DND-41 (cell line): Measurements from ENCODE around the gene AIF1.
A peak's percentile ranks its signal among the peaks of the same experiment; 100 is the strongest.

Experiments used
- ATAC-seq: fragments of 200-7000 bp; cut with Tn5 transposase; 3 replicates; pipeline ENCODE4 v1.9.1; 2021; ENCODE audit warnings: low read depth; ENCODE audit not compliant: insufficient read depth
- DNase-seq: peaks from one replicate; pipeline ENCODE4 v3.0.0-alpha.2; 2020
- H2AFZ ChIP-seq: 2 replicates; pipeline ENCODE4 v1.6.0; 2012; ENCODE audit warnings: low read depth, low read length
- H3K27ac ChIP-seq: 2 replicates; pipeline ENCODE4 v1.5.1; 2012; ENCODE audit warnings: low read length, inconsistent platforms
- H3K27me3 ChIP-seq: fragments of 200-600 bp; sonication (generic); 2 replicates; pipeline ENCODE4 v1.6.0; 2012; ENCODE audit warnings: low read length, mild to moderate bottlenecking, inconsistent platforms; ENCODE audit not compliant: insufficient read depth, poor library complexity
- H3K36me3 ChIP-seq: 2 replicates; pipeline ENCODE4 v1.5.1; 2012; ENCODE audit warnings: low read length, inconsistent platforms; ENCODE audit not compliant: insufficient read depth
- H3K4me1 ChIP-seq: 2 replicates; pipeline ENCODE4 v1.5.1; 2012; ENCODE audit warnings: mild to moderate bottlenecking, low read length; ENCODE audit not compliant: insufficient read depth
- H3K4me2 ChIP-seq: 2 replicates; pipeline ENCODE4 v1.6.0; 2012; ENCODE audit warnings: mild to moderate bottlenecking, moderate library complexity, low read length, inconsistent platforms; ENCODE audit not compliant: insufficient read depth
- H3K4me3 ChIP-seq, 2 experiments: fragments of 200-600 bp in 1 of 2; shearing (Covaris generic) in 1 of 2; 2 replicates each; pipeline ENCODE4 v1.5.1; 2012 to 2016; ENCODE audit warnings: inconsistent platforms in 2 of 2, low read length in 2 of 2, mild to moderate bottlenecking in 2 of 2, low read depth in 1 of 2, moderate library complexity in 1 of 2
- H3K79me2 ChIP-seq: 2 replicates; pipeline ENCODE4 v1.6.0; 2012; ENCODE audit warnings: low read length, inconsistent platforms; ENCODE audit not compliant: insufficient read depth
- H3K9ac ChIP-seq: 2 replicates; pipeline ENCODE4 v1.6.0; 2012; ENCODE audit warnings: low read depth, mild to moderate bottlenecking, inconsistent platforms, low read length, moderate library complexity
- H3K9me3 ChIP-seq: 2 replicates; pipeline ENCODE4 v1.5.1; 2012; ENCODE audit warnings: low read length, moderate library complexity, mild to moderate bottlenecking, inconsistent platforms; ENCODE audit not compliant: insufficient read depth, severe bottlenecking
- H4K20me1 ChIP-seq: 2 replicates; pipeline ENCODE4 v1.6.0; 2012; ENCODE audit warnings: low read length; ENCODE audit not compliant: insufficient read depth
- EZH2 ChIP-seq: IDR thresholded peaks from 3 replicates; pipeline ENCODE4 v1.6.1; 2012; ENCODE audit warnings: borderline replicate concordance, low read depth, mild to moderate bottlenecking, moderate library complexity, low read length, inconsistent platforms; ENCODE audit not compliant: severe bottlenecking
- TF ChIP-seq, protein P1 (sequence below): IDR thresholded peaks from 2 replicates; pipeline ENCODE4 v1.5.1; 2012; ENCODE audit warnings: borderline replicate concordance, low read length, moderate library complexity, mild to moderate bottlenecking; ENCODE audit not compliant: poor library complexity, severe bottlenecking; ENCODE audit errors: extremely low read depth

Gene AIF1

DNA sequence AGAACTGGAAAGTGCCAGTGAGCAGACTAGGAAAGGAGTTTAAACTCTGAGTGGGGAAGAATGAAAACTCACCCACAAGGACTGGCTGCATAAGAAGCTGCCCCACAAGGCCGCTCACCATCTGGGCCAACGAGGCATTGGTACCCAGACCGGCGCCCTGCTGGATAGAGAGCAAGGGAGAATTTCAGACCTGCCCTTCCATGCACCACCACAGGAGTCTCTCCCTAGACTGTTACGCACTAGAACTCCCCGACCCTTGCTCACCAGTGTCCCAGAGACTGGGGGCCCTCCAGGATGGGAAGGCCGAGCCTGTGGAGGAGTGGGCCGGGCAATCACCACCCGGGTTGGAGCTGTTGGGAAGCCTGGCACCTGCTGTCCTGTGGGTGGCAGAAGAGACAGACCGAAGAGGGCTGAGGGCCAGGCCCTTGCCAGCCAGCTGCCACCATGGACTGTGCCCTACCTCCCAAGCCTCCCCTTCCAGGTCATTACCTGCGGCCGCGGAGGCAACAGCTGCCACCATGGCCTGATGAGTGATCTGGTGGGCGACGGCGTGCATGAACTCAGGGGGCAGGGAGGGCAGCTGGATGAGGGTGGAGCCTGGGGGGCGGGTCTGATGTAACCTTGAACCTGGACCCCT, 28.9 kb downstream of the AIF1 start:
- Histone ChIP-seq H3K27ac (no peak overlapping the region), H3K27me3 (no peaks in the 10 kb centered on the region), H3K9me3 (no peaks in the 10 kb centered on the region), H4K20me1 (peaks cover 27% of the 10 kb centered on the region), H2AFZ (no peak overlapping the region), H3K36me3 (peaks cover 94% of the 10 kb centered on the region), H3K4me1 (0 out of 2 replicates have a peak, but pooled peaks cover under 1% of the 10 kb centered on the region), H3K79me2 (peaks cover 31% of the 10 kb centered on the region), H3K9ac (no peak overlapping the region), H3K4me2 (no peak overlapping the region), H3K4me3 (no peak overlapping the region)
- TF ChIP-seq, protein P1, sequence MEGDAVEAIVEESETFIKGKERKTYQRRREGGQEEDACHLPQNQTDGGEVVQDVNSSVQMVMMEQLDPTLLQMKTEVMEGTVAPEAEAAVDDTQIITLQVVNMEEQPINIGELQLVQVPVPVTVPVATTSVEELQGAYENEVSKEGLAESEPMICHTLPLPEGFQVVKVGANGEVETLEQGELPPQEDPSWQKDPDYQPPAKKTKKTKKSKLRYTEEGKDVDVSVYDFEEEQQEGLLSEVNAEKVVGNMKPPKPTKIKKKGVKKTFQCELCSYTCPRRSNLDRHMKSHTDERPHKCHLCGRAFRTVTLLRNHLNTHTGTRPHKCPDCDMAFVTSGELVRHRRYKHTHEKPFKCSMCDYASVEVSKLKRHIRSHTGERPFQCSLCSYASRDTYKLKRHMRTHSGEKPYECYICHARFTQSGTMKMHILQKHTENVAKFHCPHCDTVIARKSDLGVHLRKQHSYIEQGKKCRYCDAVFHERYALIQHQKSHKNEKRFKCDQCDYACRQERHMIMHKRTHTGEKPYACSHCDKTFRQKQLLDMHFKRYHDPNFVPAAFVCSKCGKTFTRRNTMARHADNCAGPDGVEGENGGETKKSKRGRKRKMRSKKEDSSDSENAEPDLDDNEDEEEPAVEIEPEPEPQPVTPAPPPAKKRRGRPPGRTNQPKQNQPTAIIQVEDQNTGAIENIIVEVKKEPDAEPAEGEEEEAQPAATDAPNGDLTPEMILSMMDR, result no peak
- TF ChIP-seq EZH2, result no peak
- ATAC-seq (no peak), DNase-seq (no peak)

DNA sequence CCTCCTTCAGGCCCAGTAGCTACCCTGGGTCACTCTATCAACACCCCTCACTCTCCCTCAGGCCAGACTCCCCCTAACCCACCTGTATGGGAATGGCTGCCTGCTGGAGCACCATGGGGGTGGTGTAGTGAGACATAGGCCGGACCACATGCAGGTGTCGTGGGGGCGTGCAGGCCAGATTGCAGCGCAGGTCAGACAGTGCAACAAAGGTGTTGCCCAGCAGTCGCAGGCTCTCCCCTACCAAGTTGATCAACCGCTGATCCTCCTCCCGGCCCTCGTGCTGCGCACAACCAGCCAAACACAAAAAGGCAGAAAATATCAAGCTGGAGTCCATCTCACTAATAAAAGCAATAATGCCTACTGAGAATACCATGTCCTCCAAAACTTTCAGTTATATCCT, 30.3 kb downstream of the AIF1 start:
- Histone ChIP-seq H3K79me2 (peaks cover 45% of the 10 kb centered on the region), H3K36me3 (peaks cover 92% of the 10 kb centered on the region), H2AFZ (no peak overlapping the region), H3K4me2 (no peak overlapping the region), H3K9me3 (no peaks in the 10 kb centered on the region), H4K20me1 (peaks cover 35% of the 10 kb centered on the region), H3K9ac (no peak overlapping the region), H3K27me3 (no peaks in the 10 kb centered on the region), H3K27ac (no peak overlapping the region), H3K4me1 (peaks cover 13% of the 10 kb centered on the region), H3K4me3 (no peak overlapping the region)
- no peak for TF ChIP-seq EZH2
- TF ChIP-seq, protein P1, result no peak
- DNase-seq (no peak), ATAC-seq (no peak)

DNA sequence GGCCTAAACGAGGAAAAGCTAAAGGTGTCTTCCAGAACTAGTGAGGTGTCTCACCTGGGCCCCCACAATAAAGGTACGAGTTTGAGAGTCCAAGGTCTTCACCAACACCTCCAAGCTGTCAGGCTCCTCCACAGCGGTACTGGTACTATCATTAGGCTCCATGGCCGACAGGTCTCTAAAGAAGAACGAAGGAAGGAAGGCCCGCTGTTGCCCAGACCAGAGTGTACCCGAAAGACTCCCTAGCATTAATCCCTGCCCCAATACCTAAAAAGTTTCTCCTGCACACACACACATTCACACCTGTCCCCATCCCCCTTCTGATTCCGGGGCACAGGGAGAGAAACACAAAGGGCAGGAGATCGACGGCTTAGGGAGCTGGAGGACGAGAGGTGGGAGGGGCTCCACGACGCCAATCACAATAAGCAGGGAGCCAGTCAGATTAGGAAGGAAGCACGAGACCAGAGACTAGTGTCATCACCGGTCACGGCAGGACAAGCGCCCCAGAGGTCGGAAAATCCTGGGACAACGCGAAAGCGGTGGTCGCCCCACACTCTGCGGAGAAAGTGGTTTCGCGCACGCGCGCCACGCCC, 36.7 kb downstream of the AIF1 start:
- H2AFZ ChIP-seq, result peak overlapping the region; percentile 71
- peak; percentile 55 for ATAC-seq

DNA sequence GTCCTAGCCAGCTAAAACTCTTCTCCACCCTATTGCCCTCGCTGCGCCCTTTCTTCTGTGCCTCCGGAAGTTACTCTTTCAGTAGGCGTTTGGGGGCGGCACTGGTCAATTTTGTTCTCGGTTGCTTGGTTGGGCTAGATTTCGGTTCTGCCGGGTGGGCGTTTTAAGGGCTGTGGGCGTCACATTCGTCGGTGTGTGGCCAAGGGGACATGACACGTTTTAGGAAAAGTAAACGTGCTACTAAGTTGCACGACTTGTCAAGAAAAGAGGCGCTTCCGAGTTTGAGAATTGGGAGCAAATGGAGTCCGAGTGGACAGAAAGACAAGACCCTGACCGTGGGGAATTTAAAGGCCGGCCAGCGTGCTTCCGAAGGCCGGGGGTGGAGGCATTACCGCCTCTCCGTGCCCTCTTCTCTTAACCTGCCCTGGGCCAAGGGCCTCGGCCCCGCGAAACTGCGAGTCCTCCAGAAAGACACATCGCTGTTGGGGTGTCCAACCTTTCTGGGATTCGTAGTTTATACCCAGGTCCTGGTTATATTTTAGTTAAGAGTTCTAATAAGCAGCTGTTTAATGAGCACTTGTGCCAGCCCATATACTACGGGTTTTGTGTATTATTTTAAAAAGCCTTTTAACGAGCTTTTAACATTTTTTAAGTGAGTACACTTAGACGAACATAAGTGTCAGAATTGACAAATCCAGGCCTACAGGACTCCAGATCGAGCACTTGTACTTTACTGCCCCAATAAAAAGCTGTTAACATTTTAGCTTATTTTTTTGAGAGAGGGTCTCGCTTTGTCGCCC, 38.1 kb downstream of the AIF1 start:
- H3K4me1 ChIP-seq, result peaks cover 48% of the 10 kb centered on the region
- peak overlapping the region; percentile 99 for H3K27ac ChIP-seq
- no peaks in the 10 kb centered on the region for H3K27me3 ChIP-seq
- peak overlapping the region; percentile 83 for H2AFZ ChIP-seq
- peaks cover 67% of the 10 kb centered on the region for H3K79me2 ChIP-seq
- peak overlapping the region; percentile 94 for H3K9ac ChIP-seq
- H4K20me1 ChIP-seq, result peaks cover 24% of the 10 kb centered on the region
- peak overlapping the region; percentile 94 for H3K4me2 ChIP-seq
- ATAC-seq (peak; percentile 77), DNase-seq (peak; percentile 93)
- H3K4me3 ChIP-seq, result peak overlapping the region; percentile 84 to 88
- H3K36me3 ChIP-seq, result peaks cover 57% of the 10 kb centered on the region
- no peak for TF ChIP-seq EZH2
- TF ChIP-seq, protein P1, result peak; percentile 25
- no peaks in the 10 kb centered on the region for H3K9me3 ChIP-seq

More for the DNA sequence above, 36.7 kb downstream of the AIF1 start:
- Histone ChIP-seq H3K36me3 (peaks cover 58% of the 10 kb centered on the region), H3K79me2 (peaks cover 67% of the 10 kb centered on the region), H3K27me3 (no peaks in the 10 kb centered on the region), H3K4me2 (peak overlapping the region; percentile 94), H3K9ac (peak overlapping the region; percentile 94), H3K9me3 (no peaks in the 10 kb centered on the region), H4K20me1 (peaks cover 27% of the 10 kb centered on the region), H3K27ac (peak overlapping the region; percentile 99), H3K4me1 (peaks cover 37% of the 10 kb centered on the region), H3K4me3 (peak overlapping the region; percentile 84 to 88; a peak in 3 of 4 replicates)
- DNase-seq, result no peak
- TF ChIP-seq EZH2, result no peak
